Gastrocnemius medialis (tissue), 4 donors: ENCODE results near the gene ZFP36. TPM values are rescaled to one million over a fixed set of nuclear protein-coding genes. Genes with fewer than 3 reads are reported as not detected.

Experiments used
- ATAC-seq, 2 donors: fragments of 150-250 bp; one replicate each; pipeline ENCODE4 v1.9.1; 2016
- DNase-seq, 2 donors: peaks; one replicate each; pipeline ENCODE4 v3.0.0-alpha.2; 2019
- H3K27ac ChIP-seq, 4 donors: fragments of 200-600 bp; sonication (generic); 1 replicate in 1 of 4; 2 replicates in 3 of 4; pipeline ENCODE4 v1.5.1; 2016 to 2018; ENCODE audit warnings: mild to moderate bottlenecking in 2 of 4, moderate library complexity in 1 of 4
- H3K27me3 ChIP-seq, 3 donors: fragments of 200-600 bp; sonication (generic) in 2 of 3; 1 replicate in 1 of 3; 2 replicates in 2 of 3; pipeline versions ENCODE4 v1.5.1 to v1.6.0; 2016 to 2019; ENCODE audit warnings: mild to moderate bottlenecking in 1 of 3, moderate library complexity in 1 of 3
- H3K36me3 ChIP-seq, 2 donors: fragments of 200-600 bp; sonication (generic) in 1 of 2; one replicate each; pipeline ENCODE4 v1.5.1; 2017 to 2018
- H3K4me1 ChIP-seq, 2 donors: fragments of 200-600 bp; sonication (generic) in 1 of 2; one replicate each; pipeline ENCODE4 v1.5.1; 2016 to 2017; ENCODE audit warnings: mild to moderate bottlenecking in 2 of 2
- H3K4me3 ChIP-seq, 4 donors: fragments of 200-600 bp; sonication (generic) in 3 of 4; 1 replicate in 1 of 4; 2 replicates in 3 of 4; pipeline ENCODE4 v1.5.1; 2016 to 2019; ENCODE audit warnings: mild to moderate bottlenecking in 2 of 4
- H3K9me3 ChIP-seq, 3 donors: fragments of 200-600 bp; sonication (generic) in 2 of 3; 1 replicate in 1 of 3; 2 replicates in 2 of 3; pipeline ENCODE4 v1.5.1; 2016 to 2019
- CTCF ChIP-seq, 5 experiments: fragments of 450-650 bp in 3 of 5; fragments of 200-600 bp in 2 of 5; sonication (generic) in 2 of 5; IDR thresholded peaks in 4 of 5; conservative IDR thresholded peaks in 1 of 5; 1 replicate in 4 of 5; 2 replicates in 1 of 5; pipeline ENCODE4 v1.5.1; 2016 to 2019; ENCODE audit warnings: antibody characterized with exemption in 5 of 5, mild to moderate bottlenecking in 3 of 5, moderate library complexity in 3 of 5
- POLR2A ChIP-seq, 2 donors: fragments of 450-650 bp; IDR thresholded peaks; one replicate each; pipeline ENCODE4 v1.6.1; 2017; ENCODE audit warnings: antibody characterized with exemption in 2 of 2, mild to moderate bottlenecking in 2 of 2, moderate library complexity in 2 of 2
- in situ Hi-C, 4 donors: fragments of 200-750 bp; cut with MboI; loops; one replicate each; pipeline versions ENCODE4 v1.15.0 to v1.8.0; 2017; ENCODE audit warnings: low sequenced_read_pairs in 4 of 4
- intact Hi-C: fragments of 100-400 bp; cut with DNase I; formaldehyde crosslinking; loops from one replicate; pipeline ENCODE4 v1.15.1; 2023; ENCODE audit warnings: low total_unique reads
- total RNA-seq, 4 donors: library from RNA; depleted of rRNA; stranded (reverse); fragments of >200 nt; gene quantifications; one replicate each; pipeline versions ENCODE4 v1.1.0 to v1.2.3, GENCODE V29; 2016

ZFP36 gene
- total RNA-seq, 4 donors from 2014 or later, result 72.2 to 202 (median 132) TPM

- ATAC-seq, result no peak
- intact Hi-C loops (no loop called here), in situ Hi-C loops (no loop called here)
- H3K9me3 ChIP-seq, result no peaks in the 10 kb centered on the region
- no peaks in the 10 kb centered on the region for H3K4me1 ChIP-seq
- no peak overlapping the region for H3K27ac ChIP-seq
- no peaks in the 10 kb centered on the region for H3K36me3 ChIP-seq
- H3K4me3 ChIP-seq, result no peak overlapping the region
- DNase-seq, result no peak
- TF ChIP-seq CTCF (IDR thresholded peaks at IDR 0.05 in 4 of 5, conservative IDR thresholded peaks at IDR 0.05 in 1 of 5) (no peak), POLR2A (IDR thresholded peaks at IDR 0.05) (no peak)
- H3K27me3 ChIP-seq, result no peaks in the 10 kb centered on the region
Measured at GRCh38 chr19:39420769-39421168, 14.1 kb downstream of the ZFP36 start.

- TF ChIP-seq CTCF (IDR thresholded peaks at IDR 0.05 in 4 of 5, conservative IDR thresholded peaks at IDR 0.05 in 1 of 5), result no peak
- no peak for TF ChIP-seq POLR2A (IDR thresholded peaks at IDR 0.05)
- DNase-seq (no peak), ATAC-seq (no peak)
- Histone ChIP-seq H3K4me1 (no peaks in the 10 kb centered on the region), H3K4me3 (no peak overlapping the region), H3K36me3 (no peaks in the 10 kb centered on the region), H3K27me3 (no peaks in the 10 kb centered on the region), H3K9me3 (no peaks in the 10 kb centered on the region), H3K27ac (no peak overlapping the region)
- intact Hi-C loops, result no loop called here
- in situ Hi-C loops, result no loop called here
Measured at GRCh38 chr19:39422020-39422419, 15.4 kb downstream of the ZFP36 start.

- no peaks in the 10 kb centered on the region for H3K9me3 ChIP-seq
- in situ Hi-C loops (no loop called here), intact Hi-C loops (no loop called here)
- ATAC-seq (no peak), DNase-seq (no peak)
- H3K36me3 ChIP-seq, result no peaks in the 10 kb centered on the region
- peaks cover 1 to 4% of the 10 kb centered on the region in 2 donors for H3K4me1 ChIP-seq
- no peak overlapping the region for H3K4me3 ChIP-seq
- H3K27me3 ChIP-seq, result no peaks in the 10 kb centered on the region
- TF ChIP-seq POLR2A (IDR thresholded peaks at IDR 0.05), result no peak
- TF ChIP-seq CTCF (IDR thresholded peaks at IDR 0.05 in 4 of 5, conservative IDR thresholded peaks at IDR 0.05 in 1 of 5), result no peak
- no peak overlapping the region for H3K27ac ChIP-seq
Measured at GRCh38 chr19:39423258-39424086, 16.8 kb downstream of the ZFP36 start.

- no peak overlapping the region for H3K27ac ChIP-seq
- no peak for TF ChIP-seq POLR2A (IDR thresholded peaks at IDR 0.05)
- no peak for TF ChIP-seq CTCF (IDR thresholded peaks at IDR 0.05 in 4 of 5, conservative IDR thresholded peaks at IDR 0.05 in 1 of 5)
- no peak overlapping the region for H3K4me3 ChIP-seq
- peaks cover 2 to 11% of the 10 kb centered on the region in 2 donors for H3K4me1 ChIP-seq
- in situ Hi-C loops, result loop anchor here in 2 of 4 donors (25.0 kb wide), 2 partner anchors 112 to 412 kb away; partner anchors contain the start of genes DYRK1B (in 2 of the 2), FBL (in 2 of the 2), EID2 (in 1 of the 2) and EID2B (in 1 of the 2)
- intact Hi-C loops, result no loop called here
- ATAC-seq (no peak), DNase-seq (no peak)
- no peaks in the 10 kb centered on the region for H3K36me3 ChIP-seq
- no peaks in the 10 kb centered on the region for H3K9me3 ChIP-seq
- H3K27me3 ChIP-seq, result no peaks in the 10 kb centered on the region
Measured at GRCh38 chr19:39424934-39425333, 18.3 kb downstream of the ZFP36 start.
